ELF-1 (cell line): Measurements from ENCODE around the gene SH2D3C.
A peak's percentile ranks its signal among the peaks of the same experiment; 100 is the strongest.

ENCODE experiments used
- DNase-seq: peaks from one replicate; pipeline ENCODE4 v3.0.0-alpha.2; 2016; ENCODE audit warnings: low read depth, low spot score

SH2D3C gene

GRCh38 chr9:127778280-127779135 is at the start of gene SH2D3C:
SH2D3C (minus strand) TSS chr9:127778666; CDS start chr9:127778627, 39 bp downstream.
- no peak for DNase-seq

DNA sequence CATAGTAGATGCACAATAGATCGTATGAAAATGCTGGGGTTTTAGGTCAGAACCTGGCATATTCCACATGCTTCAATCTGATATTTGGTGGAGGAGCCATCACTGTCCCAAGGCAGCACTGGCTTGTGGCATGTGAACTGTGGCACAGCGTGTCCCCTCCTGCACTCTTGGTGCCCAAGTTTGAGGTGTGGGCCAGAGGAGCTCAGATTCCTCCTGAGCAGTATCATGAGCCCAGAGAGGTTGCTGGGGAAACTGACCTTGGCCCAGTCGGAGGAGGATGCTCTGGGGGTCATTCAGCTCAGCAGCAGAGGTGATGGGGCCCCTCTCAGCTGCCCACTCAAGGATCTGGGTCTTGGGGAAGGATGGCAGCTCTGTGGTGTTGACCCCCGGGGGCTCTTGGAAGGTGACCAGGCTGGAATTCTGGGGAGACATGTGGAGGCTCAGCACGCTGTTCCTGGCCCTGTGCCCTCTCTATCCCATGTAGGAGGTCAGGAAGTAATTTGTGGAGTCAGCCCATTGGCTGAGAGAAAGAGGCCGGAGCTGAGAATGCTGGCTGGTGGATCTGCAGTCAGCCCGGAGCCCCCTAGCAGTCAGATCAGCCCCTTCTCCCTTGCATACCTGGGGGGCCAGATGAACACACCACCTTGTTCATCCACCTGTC is 47.9 kb upstream of the SH2D3C start:
- DNase-seq: no peak

DNA sequence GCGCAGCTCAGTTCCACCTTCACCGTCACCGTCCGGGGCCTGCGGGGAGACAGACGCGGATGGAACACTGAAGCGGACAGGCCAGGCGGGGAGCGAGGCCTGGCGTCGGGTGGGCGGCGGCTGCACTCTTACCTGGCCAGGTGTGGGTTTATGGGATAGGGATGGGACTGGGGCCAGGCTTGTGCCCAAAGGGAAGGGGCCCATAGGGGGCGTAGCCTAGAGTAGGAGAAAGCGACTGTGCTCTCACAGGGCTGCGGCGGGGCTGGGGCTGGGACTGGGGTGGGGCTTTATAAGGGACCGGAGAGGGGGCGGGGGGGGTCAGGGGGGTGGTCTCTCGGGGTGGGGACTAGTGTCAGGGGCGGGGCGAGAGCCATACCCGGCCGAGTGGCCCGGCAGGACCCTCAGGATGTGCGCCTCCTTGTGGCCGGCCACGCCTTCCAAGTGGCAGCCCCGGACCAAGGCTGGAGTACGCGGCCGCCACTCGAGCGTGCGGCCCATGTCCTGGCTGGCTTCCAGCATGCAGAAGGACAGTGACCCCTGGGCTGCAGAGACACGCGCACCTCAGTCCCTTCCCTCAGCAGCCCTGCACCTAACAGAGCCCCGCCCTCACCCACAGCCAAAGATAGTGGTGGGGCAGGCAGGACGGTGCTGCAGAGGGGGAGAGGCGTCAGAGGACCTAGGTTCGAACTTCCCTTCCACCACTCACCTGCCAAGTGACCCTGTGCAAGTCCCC is 47.0 kb upstream of the SH2D3C start:
- peak; percentile 74 for DNase-seq

- no peak for DNase-seq
These were observed 43.6 kb upstream of the SH2D3C start for GRCh38 chr9:127822108-127822507.

DNA sequence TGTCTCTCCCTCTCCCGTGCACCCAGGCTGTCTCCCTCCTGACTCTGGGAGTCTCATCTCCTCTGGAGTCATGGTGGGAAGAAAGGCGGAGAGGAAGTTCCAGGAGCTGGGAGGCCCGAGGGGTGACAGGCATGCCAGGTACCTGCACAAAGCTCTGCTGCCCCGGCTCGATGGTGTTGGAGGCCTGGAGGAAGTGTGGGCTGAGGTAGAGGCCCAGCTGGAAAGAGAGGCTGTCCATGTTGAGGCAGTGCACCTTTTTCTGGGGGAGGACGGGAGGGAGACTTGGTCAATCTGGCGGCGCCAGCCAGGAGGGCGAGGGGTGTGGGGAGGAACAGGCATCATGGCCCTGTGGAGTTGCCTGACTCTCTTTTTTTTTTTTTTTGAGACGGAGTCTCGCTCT is 40.1 kb upstream of the SH2D3C start:
- DNase-seq: no peak

GRCh38 chr9:127817881-127818434 is 39.5 kb upstream of the SH2D3C start:
- no peak for DNase-seq

- no peak for DNase-seq
These were observed 38.3 kb upstream of the SH2D3C start for GRCh38 chr9:127816728-127817127.

DNA sequence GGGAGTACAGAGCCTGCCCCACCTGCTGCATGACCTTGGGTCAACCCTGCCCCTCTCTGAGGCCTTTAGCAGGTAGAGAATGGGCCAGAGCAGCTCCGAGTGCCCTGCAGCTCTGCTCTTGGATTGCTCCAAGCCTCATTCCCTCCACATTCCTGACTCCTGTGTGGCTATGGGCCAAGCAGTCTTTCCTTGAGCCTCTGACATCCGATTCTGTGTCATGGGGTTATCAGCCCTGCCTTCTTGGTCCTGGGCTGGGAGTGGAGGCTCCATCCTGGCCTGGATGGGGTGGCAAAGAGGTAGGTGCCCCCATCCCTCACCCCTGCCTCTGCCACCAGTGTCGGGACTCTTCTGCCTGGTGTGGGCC is 37.9 kb upstream of the SH2D3C start:
- no peak for DNase-seq

DNA sequence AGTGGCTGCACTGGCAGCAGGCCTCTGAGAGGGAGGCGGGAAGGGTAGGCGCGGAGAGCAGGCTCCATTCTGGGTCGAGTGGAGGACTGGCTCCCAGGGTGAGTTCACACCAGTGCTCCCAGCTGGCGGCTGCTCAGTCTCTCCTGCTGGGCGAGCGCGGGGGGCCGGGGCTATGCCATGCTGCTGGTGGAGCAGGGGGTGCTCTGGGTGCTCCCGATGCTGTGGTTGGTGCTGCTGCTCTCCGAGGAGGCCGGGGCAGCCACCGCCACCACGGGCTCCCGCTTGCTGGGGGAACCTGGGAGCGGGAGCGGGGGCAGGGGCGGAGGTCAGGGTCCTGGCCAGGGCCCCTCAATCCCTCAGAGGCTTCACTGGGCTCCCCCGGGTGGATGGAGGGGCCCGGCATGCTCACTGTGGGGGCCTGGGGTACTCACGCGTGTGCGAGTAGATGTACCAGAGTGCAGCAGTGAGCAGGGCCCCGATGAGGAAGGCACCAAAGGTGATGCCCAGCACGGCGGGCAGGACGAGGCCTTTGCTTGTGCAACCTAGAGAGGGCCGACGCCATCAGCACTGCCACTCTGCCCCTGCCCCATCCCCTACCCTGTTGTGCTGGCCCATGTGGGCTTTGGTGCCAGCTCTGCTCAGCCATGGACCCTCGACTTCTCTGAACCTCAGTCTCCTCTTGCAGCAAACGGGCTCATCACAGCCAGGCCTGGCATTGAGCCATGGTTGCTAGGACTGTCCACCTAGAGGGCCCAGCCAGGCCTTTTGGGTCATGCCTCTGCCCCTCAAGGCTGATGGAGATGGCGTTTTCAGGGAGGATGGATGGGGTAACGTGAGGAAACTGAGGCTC is 37.3 kb upstream of the SH2D3C start:
- no peak for DNase-seq

DNA sequence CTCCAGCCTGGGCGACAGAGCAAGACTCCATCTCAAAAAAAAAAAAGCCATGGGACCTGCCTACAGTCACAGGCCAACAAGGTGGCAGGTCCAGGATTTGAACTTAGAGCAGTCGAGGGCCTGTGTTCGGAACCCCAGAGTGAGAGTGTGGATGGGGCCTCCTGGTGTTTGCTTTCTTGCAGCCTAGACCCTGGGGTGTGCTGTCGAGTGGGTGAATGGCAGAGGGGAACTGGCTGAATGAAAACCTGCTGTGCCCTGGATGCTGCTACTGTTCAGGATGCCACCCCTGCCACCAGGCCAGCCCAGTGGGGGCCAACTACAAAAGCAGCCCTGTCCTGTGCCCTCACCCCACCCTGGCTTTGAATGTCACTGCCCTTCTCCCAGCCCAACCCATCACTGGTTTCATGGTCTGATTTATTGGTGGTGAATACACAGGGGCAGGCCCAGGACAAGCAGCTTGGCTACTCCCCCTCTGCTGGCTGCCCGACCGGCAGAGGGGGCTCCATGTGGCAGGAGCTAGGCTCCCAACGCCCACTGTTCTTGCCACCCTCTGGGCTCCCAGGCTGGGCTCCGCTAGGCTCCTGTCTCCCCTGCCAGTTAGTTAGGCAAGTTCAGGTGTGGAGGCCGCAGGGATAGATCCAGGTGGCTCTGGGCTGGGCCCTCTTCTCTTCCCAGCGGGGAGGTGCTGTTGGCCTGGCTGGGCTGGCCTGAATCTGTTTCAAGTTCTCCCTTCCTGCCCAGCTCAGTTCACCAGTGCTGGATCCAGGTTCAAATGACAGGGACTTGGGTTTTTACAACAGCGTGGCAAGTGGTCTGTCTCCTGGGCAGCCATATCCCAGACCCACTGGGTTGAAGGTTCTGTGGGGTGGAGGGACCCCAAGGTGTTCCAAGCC is 36.4 kb upstream of the SH2D3C start:
- DNase-seq: no peak

DNA sequence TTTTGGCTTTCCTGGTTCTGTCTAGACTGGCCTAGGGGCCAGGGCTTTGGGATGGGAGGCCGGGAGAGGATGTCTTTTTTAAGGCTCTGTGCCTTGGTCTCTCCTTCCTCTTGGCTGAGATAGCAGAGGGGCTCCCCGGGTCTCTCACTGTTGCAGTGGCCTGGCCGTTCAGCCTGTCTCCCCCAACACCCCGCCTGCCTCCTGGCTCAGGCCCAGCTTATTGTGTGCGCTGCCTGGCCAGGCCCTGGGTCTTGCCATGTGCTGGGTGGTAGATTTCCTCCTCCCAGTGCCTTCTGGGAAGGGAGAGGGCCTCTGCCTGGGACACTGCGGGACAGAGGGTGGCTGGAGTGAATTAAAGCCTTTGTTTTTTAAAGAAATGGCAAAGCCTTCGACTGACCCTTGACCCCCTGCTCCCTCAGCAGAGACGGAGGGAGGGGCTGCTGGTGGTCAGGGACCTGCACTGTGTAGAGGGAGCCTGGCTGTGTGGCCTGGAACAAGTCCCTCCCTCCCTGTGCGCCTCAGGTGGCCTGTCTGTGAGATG is 35.3 kb upstream of the SH2D3C start:
- DNase-seq: no peak

DNA sequence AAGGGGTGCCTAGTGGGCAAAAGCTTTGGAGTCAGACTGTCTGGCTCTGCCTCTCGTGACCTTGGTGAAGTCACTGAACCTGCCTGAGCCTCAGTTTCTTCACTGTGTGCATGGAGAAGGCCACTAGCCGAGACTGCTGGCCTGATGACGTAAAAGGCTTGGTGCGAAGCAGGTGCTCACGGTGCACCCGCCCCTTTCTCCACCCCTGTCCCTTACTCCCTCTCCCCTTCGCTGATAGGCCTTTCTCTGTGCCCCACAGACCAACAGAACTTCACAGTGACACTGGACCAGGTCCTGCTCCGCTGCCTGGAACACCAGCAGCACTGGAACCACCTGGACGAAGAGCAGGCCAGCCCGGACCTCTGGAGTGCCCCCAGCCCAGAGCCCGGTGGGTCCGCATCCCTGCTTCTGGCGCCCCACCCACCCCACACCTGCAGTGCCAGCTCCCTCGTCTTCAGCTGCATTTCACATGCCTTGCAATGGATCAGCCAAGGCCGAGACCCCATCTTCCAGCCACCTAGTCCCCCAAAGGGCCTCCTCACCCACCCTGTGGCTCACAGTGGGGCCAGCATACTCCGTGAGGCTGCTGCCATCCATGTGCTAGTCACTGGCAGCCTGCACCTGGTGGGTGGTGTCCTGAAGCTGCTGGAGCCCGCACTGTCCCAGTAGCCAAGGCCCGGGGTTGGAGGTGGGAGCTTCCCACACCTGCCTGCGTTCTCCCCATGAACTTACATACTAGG is 34.6 kb upstream of the SH2D3C start:
- no peak for DNase-seq

- DNase-seq: no peak
These were observed 33.5 kb upstream of the SH2D3C start for GRCh38 chr9:127812011-127812410.

- no peak for DNase-seq
These were observed 32.1 kb upstream of the SH2D3C start for GRCh38 chr9:127810378-127811187.

DNA sequence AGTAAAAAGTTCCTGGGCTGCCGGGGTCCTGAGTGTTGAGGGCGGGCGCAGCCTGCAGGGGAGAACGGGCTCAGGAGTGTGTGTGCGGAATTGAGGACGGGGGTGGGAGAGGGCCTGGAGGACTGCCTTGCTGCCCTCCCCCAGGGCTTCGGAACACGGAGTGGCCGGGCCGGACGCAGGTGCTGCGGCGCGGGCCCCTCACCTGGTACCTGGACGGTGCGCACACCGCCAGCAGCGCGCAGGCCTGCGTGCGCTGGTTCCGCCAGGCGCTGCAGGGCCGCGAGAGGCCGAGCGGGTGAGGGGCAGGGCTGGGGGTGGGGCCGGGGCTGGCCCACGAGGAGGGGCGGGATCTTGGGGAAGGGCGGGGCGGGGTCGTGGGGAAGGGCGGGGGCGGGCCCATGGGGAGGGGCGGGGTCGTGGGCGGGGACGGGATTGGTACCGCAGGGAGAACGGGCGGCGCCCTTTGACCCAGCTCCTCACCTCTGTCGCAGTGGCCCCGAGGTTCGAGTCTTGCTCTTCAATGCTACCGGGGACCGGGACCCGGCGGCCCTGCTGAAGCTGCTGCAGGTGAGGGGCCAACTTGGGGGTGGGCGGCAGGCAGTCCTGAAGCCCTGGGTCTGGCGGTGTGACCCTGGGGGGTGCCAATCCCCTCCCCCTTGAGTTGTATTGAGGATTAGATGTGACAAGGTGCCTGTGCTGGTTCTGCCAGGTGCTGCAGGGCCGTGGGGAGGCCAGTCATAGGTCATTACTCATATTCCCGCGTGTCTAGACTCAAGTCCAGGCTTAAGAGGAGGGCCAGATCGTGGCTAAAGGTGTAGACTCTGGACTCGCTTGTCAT is 31.3 kb upstream of the SH2D3C start:
- DNase-seq: peak; percentile 64

GRCh38 chr9:127809002-127809539 is 30.6 kb upstream of the SH2D3C start:
- no peak for DNase-seq

- DNase-seq: no peak
These were observed 30.0 kb upstream of the SH2D3C start for GRCh38 chr9:127808347-127809001.
